ENCODE data around the gene TMEM51.

The TMEM51 gene

GRCh38 chr1:15117671-15118325 lies 35.7 kb upstream of the TMEM51 start:
- no peaks in the 10 kb centered on the region for H3K79me1 ChIP-seq (ENCODE audit: low read length)
- H2BK120ac ChIP-seq (ENCODE audit: insufficient read depth, low read length, poor library complexity) = no peak overlapping the region
- no peak overlapping the region for H3K27ac ChIP-seq (ENCODE audit: low read depth, low read length)
- no peaks in the 10 kb centered on the region for H3K36me3 ChIP-seq (ENCODE audit: control insufficient read depth in 1 of 2, insufficient read depth in 2 of 2, low read length in 2 of 2)
- H4K8ac ChIP-seq (ENCODE audit: low read depth, low read length) = no peak overlapping the region
- H3K23ac ChIP-seq (ENCODE audit: low read length) = no peak overlapping the region
- no peak overlapping the region for H2BK12ac ChIP-seq (ENCODE audit: low read length)
- H3K14ac ChIP-seq (ENCODE audit: low read length) = no peak overlapping the region
- no peak overlapping the region for H2AFZ ChIP-seq (ENCODE audit: insufficient read depth, low read length, poor library complexity)
- DNase-seq = no peak
- H3K4me3 ChIP-seq (ENCODE audit: low read depth, low read length) = no peak overlapping the region
- H3K27me3 ChIP-seq (ENCODE audit: insufficient read depth, low read length) = peaks cover 3% of the 10 kb centered on the region
- no peak overlapping the region for H3K4ac ChIP-seq (ENCODE audit: low read depth, low read length)
- no peak overlapping the region for H3K9ac ChIP-seq (ENCODE audit: low read length)
- H3K18ac ChIP-seq (ENCODE audit: low read length) = no peak overlapping the region
- no CpG with 5 or more reads among the region's 8 CpGs for WGBS (ENCODE audit: extremely low coverage, insufficient coverage, insufficient read length)
- H3K9me3 ChIP-seq (ENCODE audit: insufficient read depth, low read depth, low read length) = no peaks in the 10 kb centered on the region
- H4K91ac ChIP-seq (ENCODE audit: low read depth, low read length) = no peak overlapping the region
- H2BK5ac ChIP-seq (ENCODE audit: low read depth, low read length, poor library complexity) = no peak overlapping the region
- no peaks in the 10 kb centered on the region for H3K79me2 ChIP-seq (ENCODE audit: control insufficient read depth, insufficient read depth, low read length, poor library complexity)
- no peaks in the 10 kb centered on the region for H3K4me1 ChIP-seq (ENCODE audit: control insufficient read depth in 1 of 2, insufficient read depth in 2 of 2, low read length in 2 of 2)
- H4K12ac ChIP-seq (ENCODE audit: low read depth, low read length) = no peak overlapping the region
- H2AK5ac ChIP-seq (ENCODE audit: low read length) = no peak overlapping the region
- no peak overlapping the region for H3K4me2 ChIP-seq (ENCODE audit: low read length)

- H3K4me2 ChIP-seq (ENCODE audit: low read length) = no peak overlapping the region
- no peaks in the 10 kb centered on the region for H3K36me3 ChIP-seq (ENCODE audit: control insufficient read depth in 1 of 2, insufficient read depth in 2 of 2, low read length in 2 of 2)
- H4K91ac ChIP-seq (ENCODE audit: low read depth, low read length) = no peak overlapping the region
- no peak for DNase-seq
- no peak overlapping the region for H2AK5ac ChIP-seq (ENCODE audit: low read length)
- H3K23ac ChIP-seq (ENCODE audit: low read length) = no peak overlapping the region
- H3K4ac ChIP-seq (ENCODE audit: low read depth, low read length) = no peak overlapping the region
- no CpG with 5 or more reads among the region's 8 CpGs for WGBS (ENCODE audit: extremely low coverage, insufficient coverage, insufficient read length)
- no peak overlapping the region for H2BK5ac ChIP-seq (ENCODE audit: low read depth, low read length, poor library complexity)
- no peak overlapping the region for H2BK120ac ChIP-seq (ENCODE audit: insufficient read depth, low read length, poor library complexity)
- no peaks in the 10 kb centered on the region for H3K79me2 ChIP-seq (ENCODE audit: control insufficient read depth, insufficient read depth, low read length, poor library complexity)
- H3K79me1 ChIP-seq (ENCODE audit: low read length) = no peaks in the 10 kb centered on the region
- H4K12ac ChIP-seq (ENCODE audit: low read depth, low read length) = no peak overlapping the region
- no peak overlapping the region for H3K4me3 ChIP-seq (ENCODE audit: low read depth, low read length)
- no peak overlapping the region for H3K18ac ChIP-seq (ENCODE audit: low read length)
- H3K27ac ChIP-seq (ENCODE audit: low read depth, low read length) = no peak overlapping the region
- H2BK12ac ChIP-seq (ENCODE audit: low read length) = no peak overlapping the region
- no peak overlapping the region for H3K9ac ChIP-seq (ENCODE audit: low read length)
- H4K8ac ChIP-seq (ENCODE audit: low read depth, low read length) = no peak overlapping the region
- no peaks in the 10 kb centered on the region for H3K4me1 ChIP-seq (ENCODE audit: control insufficient read depth in 1 of 2, insufficient read depth in 2 of 2, low read length in 2 of 2)
- peaks cover 3% of the 10 kb centered on the region for H3K27me3 ChIP-seq (ENCODE audit: insufficient read depth, low read length)
- H2AFZ ChIP-seq (ENCODE audit: insufficient read depth, low read length, poor library complexity) = no peak overlapping the region
- H3K14ac ChIP-seq (ENCODE audit: low read length) = no peak overlapping the region
- no peaks in the 10 kb centered on the region for H3K9me3 ChIP-seq (ENCODE audit: insufficient read depth, low read depth, low read length)
Observed at GRCh38 chr1:15118579-15118978, 35.0 kb upstream of the TMEM51 start.

GRCh38 chr1:15120251-15120945 lies 33.1 kb upstream of the TMEM51 start:
- no peak for DNase-seq
- Histone ChIP-seq H4K91ac (ENCODE audit: low read depth, low read length) (no peak overlapping the region), H3K4me1 (ENCODE audit: control insufficient read depth in 1 of 2, insufficient read depth in 2 of 2, low read length in 2 of 2) (peaks cover 0 to 2% of the 10 kb centered on the region in 2 experiments), H3K4me2 (ENCODE audit: low read length) (no peak overlapping the region), H2BK12ac (ENCODE audit: low read length) (no peak overlapping the region), H3K18ac (ENCODE audit: low read length) (no peak overlapping the region), H2BK120ac (ENCODE audit: insufficient read depth, low read length, poor library complexity) (no peak overlapping the region), H3K4me3 (ENCODE audit: low read depth, low read length) (no peak overlapping the region), H3K14ac (ENCODE audit: low read length) (no peak overlapping the region), H3K9me3 (ENCODE audit: insufficient read depth, low read depth, low read length) (peaks cover 3% of the 10 kb centered on the region), H3K79me1 (ENCODE audit: low read length) (no peaks in the 10 kb centered on the region), H4K12ac (ENCODE audit: low read depth, low read length) (no peak overlapping the region), H3K23ac (ENCODE audit: low read length) (no peak overlapping the region), H3K79me2 (ENCODE audit: control insufficient read depth, insufficient read depth, low read length, poor library complexity) (no peaks in the 10 kb centered on the region), H3K36me3 (ENCODE audit: control insufficient read depth in 1 of 2, insufficient read depth in 2 of 2, low read length in 2 of 2) (no peaks in the 10 kb centered on the region), H4K8ac (ENCODE audit: low read depth, low read length) (no peak overlapping the region), H3K4ac (ENCODE audit: low read depth, low read length) (no peak overlapping the region), H3K27ac (ENCODE audit: low read depth, low read length) (no peak overlapping the region), H2AK5ac (ENCODE audit: low read length) (no peak overlapping the region), H2AFZ (ENCODE audit: insufficient read depth, low read length, poor library complexity) (no peak overlapping the region), H3K9ac (ENCODE audit: low read length) (no peak overlapping the region), H2BK5ac (ENCODE audit: low read depth, low read length, poor library complexity) (no peak overlapping the region), H3K27me3 (ENCODE audit: insufficient read depth, low read length) (peaks cover 3% of the 10 kb centered on the region)
- WGBS (ENCODE audit: extremely low coverage, insufficient coverage, insufficient read length) = no CpG with 5 or more reads among the region's 13 CpGs

- Histone ChIP-seq H3K79me1 (ENCODE audit: low read length) (no peaks in the 10 kb centered on the region), H3K4me2 (ENCODE audit: low read length) (no peak overlapping the region), H3K4me3 (ENCODE audit: low read depth, low read length) (no peak overlapping the region), H2AK5ac (ENCODE audit: low read length) (no peak overlapping the region), H4K8ac (ENCODE audit: low read depth, low read length) (no peak overlapping the region), H3K4me1 (ENCODE audit: control insufficient read depth in 1 of 2, insufficient read depth in 2 of 2, low read length in 2 of 2) (peaks cover 0 to 2% of the 10 kb centered on the region in 2 experiments), H3K18ac (ENCODE audit: low read length) (no peak overlapping the region), H2BK12ac (ENCODE audit: low read length) (no peak overlapping the region), H3K23ac (ENCODE audit: low read length) (no peak overlapping the region), H3K14ac (ENCODE audit: low read length) (no peak overlapping the region), H3K79me2 (ENCODE audit: control insufficient read depth, insufficient read depth, low read length, poor library complexity) (no peaks in the 10 kb centered on the region), H3K27ac (ENCODE audit: low read depth, low read length) (no peak overlapping the region), H2AFZ (ENCODE audit: insufficient read depth, low read length, poor library complexity) (no peak overlapping the region), H3K4ac (ENCODE audit: low read depth, low read length) (no peak overlapping the region), H3K27me3 (ENCODE audit: insufficient read depth, low read length) (peaks cover 3% of the 10 kb centered on the region), H3K9me3 (ENCODE audit: insufficient read depth, low read depth, low read length) (peaks cover 3% of the 10 kb centered on the region), H3K36me3 (ENCODE audit: control insufficient read depth in 1 of 2, insufficient read depth in 2 of 2, low read length in 2 of 2) (no peaks in the 10 kb centered on the region), H4K12ac (ENCODE audit: low read depth, low read length) (no peak overlapping the region), H2BK120ac (ENCODE audit: insufficient read depth, low read length, poor library complexity) (no peak overlapping the region), H2BK5ac (ENCODE audit: low read depth, low read length, poor library complexity) (no peak overlapping the region), H3K9ac (ENCODE audit: low read length) (no peak overlapping the region), H4K91ac (ENCODE audit: low read depth, low read length) (no peak overlapping the region)
- no peak for DNase-seq
- no CpG with 5 or more reads among the region's 7 CpGs for WGBS (ENCODE audit: extremely low coverage, insufficient coverage, insufficient read length)
Observed at GRCh38 chr1:15122331-15122730, 31.2 kb upstream of the TMEM51 start.
